ENCODE results near the gene PANX1. TPM values are rescaled to one million over a fixed set of nuclear protein-coding genes. Genes with fewer than 3 reads are reported as not detected.

PANX1 gene
- total and polyA plus RNA-seq, 2 experiments from 2014 or later: 9.5 to 40.8 TPM

- Histone ChIP-seq H2AFZ (no peak overlapping the region), H3K79me2 (replicated peaks; ENCODE audit: insufficient read depth) (peaks cover 100% of the 10 kb centered on the region), H3K36me3 (ENCODE audit: insufficient read depth) (peaks cover 13% of the 10 kb centered on the region; the same call in 1 of the 2 replicates), H3K4me2 (no peak overlapping the region), H3K4me3 (no peak overlapping the region), H4K20me1 (replicated peaks; ENCODE audit: insufficient read depth) (peaks cover 90% of the 10 kb centered on the region), H3F3A (replicated peaks; ENCODE audit: low read depth) (no peaks in the 10 kb centered on the region), H3K4me1 (ENCODE audit: insufficient read depth) (peaks cover 62% of the 10 kb centered on the region), H3K27me3 (ENCODE audit: insufficient read depth) (no peaks in the 10 kb centered on the region), H3K27ac (ENCODE audit: low read depth) (no peak overlapping the region), H3K9me2 (ENCODE audit: insufficient read depth) (no peaks in the 10 kb centered on the region)
- H3K27me3 Mint-ChIP-seq (ENCODE audit: insufficient read depth, low read depth, poor library complexity): peaks cover 6% of the 10 kb centered on the region
- peaks cover 13% of the 10 kb centered on the region for H3K36me3 Mint-ChIP-seq (ENCODE audit: low read depth)
- H3K4me3 Mint-ChIP-seq: no peak overlapping the region
- no peaks in the 10 kb centered on the region for H3K9me3 Mint-ChIP-seq
- no peak for DNase-seq (ENCODE audit: low spot score)
- no peak for TF ChIP-seq STAT1 (IDR thresholded peaks at IDR 0.05; ENCODE audit: unreplicated experiment)
- TF ChIP-seq, protein P1, sequence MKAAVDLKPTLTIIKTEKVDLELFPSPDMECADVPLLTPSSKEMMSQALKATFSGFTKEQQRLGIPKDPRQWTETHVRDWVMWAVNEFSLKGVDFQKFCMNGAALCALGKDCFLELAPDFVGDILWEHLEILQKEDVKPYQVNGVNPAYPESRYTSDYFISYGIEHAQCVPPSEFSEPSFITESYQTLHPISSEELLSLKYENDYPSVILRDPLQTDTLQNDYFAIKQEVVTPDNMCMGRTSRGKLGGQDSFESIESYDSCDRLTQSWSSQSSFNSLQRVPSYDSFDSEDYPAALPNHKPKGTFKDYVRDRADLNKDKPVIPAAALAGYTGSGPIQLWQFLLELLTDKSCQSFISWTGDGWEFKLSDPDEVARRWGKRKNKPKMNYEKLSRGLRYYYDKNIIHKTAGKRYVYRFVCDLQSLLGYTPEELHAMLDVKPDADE (IDR thresholded peaks at IDR 0.05): no peak
- TF ChIP-seq POLR2AphosphoS5 (IDR thresholded peaks at IDR 0.05; ENCODE audit: low read depth): no peak
- no peak for TF ChIP-seq EZH2phosphoT487 (IDR thresholded peaks at IDR 0.05; ENCODE audit: unreplicated experiment)
- TF ChIP-seq CREB1 (CRISPR knock-in tag; IDR thresholded peaks at IDR 0.05; ENCODE audit: low read depth): no peak
- no peak for TF ChIP-seq EZH2 (IDR thresholded peaks at IDR 0.05; ENCODE audit: low read depth, unreplicated experiment)
- no peak for TF ChIP-seq ZNF114 (CRISPR knock-in tag; IDR thresholded peaks at IDR 0.05)
- no peak for TF ChIP-seq JUNB (IDR thresholded peaks at IDR 0.05; ENCODE audit: unreplicated experiment)
- TF ChIP-seq, protein P2, sequence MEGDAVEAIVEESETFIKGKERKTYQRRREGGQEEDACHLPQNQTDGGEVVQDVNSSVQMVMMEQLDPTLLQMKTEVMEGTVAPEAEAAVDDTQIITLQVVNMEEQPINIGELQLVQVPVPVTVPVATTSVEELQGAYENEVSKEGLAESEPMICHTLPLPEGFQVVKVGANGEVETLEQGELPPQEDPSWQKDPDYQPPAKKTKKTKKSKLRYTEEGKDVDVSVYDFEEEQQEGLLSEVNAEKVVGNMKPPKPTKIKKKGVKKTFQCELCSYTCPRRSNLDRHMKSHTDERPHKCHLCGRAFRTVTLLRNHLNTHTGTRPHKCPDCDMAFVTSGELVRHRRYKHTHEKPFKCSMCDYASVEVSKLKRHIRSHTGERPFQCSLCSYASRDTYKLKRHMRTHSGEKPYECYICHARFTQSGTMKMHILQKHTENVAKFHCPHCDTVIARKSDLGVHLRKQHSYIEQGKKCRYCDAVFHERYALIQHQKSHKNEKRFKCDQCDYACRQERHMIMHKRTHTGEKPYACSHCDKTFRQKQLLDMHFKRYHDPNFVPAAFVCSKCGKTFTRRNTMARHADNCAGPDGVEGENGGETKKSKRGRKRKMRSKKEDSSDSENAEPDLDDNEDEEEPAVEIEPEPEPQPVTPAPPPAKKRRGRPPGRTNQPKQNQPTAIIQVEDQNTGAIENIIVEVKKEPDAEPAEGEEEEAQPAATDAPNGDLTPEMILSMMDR (conservative IDR thresholded peaks at IDR 0.05; ENCODE audit: low read depth in 2 of 2): no peak
- TF ChIP-seq, protein P3, sequence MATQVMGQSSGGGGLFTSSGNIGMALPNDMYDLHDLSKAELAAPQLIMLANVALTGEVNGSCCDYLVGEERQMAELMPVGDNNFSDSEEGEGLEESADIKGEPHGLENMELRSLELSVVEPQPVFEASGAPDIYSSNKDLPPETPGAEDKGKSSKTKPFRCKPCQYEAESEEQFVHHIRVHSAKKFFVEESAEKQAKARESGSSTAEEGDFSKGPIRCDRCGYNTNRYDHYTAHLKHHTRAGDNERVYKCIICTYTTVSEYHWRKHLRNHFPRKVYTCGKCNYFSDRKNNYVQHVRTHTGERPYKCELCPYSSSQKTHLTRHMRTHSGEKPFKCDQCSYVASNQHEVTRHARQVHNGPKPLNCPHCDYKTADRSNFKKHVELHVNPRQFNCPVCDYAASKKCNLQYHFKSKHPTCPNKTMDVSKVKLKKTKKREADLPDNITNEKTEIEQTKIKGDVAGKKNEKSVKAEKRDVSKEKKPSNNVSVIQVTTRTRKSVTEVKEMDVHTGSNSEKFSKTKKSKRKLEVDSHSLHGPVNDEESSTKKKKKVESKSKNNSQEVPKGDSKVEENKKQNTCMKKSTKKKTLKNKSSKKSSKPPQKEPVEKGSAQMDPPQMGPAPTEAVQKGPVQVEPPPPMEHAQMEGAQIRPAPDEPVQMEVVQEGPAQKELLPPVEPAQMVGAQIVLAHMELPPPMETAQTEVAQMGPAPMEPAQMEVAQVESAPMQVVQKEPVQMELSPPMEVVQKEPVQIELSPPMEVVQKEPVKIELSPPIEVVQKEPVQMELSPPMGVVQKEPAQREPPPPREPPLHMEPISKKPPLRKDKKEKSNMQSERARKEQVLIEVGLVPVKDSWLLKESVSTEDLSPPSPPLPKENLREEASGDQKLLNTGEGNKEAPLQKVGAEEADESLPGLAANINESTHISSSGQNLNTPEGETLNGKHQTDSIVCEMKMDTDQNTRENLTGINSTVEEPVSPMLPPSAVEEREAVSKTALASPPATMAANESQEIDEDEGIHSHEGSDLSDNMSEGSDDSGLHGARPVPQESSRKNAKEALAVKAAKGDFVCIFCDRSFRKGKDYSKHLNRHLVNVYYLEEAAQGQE (IDR thresholded peaks at IDR 0.05; ENCODE audit: unreplicated experiment): no peak
- TF ChIP-seq, protein P4, sequence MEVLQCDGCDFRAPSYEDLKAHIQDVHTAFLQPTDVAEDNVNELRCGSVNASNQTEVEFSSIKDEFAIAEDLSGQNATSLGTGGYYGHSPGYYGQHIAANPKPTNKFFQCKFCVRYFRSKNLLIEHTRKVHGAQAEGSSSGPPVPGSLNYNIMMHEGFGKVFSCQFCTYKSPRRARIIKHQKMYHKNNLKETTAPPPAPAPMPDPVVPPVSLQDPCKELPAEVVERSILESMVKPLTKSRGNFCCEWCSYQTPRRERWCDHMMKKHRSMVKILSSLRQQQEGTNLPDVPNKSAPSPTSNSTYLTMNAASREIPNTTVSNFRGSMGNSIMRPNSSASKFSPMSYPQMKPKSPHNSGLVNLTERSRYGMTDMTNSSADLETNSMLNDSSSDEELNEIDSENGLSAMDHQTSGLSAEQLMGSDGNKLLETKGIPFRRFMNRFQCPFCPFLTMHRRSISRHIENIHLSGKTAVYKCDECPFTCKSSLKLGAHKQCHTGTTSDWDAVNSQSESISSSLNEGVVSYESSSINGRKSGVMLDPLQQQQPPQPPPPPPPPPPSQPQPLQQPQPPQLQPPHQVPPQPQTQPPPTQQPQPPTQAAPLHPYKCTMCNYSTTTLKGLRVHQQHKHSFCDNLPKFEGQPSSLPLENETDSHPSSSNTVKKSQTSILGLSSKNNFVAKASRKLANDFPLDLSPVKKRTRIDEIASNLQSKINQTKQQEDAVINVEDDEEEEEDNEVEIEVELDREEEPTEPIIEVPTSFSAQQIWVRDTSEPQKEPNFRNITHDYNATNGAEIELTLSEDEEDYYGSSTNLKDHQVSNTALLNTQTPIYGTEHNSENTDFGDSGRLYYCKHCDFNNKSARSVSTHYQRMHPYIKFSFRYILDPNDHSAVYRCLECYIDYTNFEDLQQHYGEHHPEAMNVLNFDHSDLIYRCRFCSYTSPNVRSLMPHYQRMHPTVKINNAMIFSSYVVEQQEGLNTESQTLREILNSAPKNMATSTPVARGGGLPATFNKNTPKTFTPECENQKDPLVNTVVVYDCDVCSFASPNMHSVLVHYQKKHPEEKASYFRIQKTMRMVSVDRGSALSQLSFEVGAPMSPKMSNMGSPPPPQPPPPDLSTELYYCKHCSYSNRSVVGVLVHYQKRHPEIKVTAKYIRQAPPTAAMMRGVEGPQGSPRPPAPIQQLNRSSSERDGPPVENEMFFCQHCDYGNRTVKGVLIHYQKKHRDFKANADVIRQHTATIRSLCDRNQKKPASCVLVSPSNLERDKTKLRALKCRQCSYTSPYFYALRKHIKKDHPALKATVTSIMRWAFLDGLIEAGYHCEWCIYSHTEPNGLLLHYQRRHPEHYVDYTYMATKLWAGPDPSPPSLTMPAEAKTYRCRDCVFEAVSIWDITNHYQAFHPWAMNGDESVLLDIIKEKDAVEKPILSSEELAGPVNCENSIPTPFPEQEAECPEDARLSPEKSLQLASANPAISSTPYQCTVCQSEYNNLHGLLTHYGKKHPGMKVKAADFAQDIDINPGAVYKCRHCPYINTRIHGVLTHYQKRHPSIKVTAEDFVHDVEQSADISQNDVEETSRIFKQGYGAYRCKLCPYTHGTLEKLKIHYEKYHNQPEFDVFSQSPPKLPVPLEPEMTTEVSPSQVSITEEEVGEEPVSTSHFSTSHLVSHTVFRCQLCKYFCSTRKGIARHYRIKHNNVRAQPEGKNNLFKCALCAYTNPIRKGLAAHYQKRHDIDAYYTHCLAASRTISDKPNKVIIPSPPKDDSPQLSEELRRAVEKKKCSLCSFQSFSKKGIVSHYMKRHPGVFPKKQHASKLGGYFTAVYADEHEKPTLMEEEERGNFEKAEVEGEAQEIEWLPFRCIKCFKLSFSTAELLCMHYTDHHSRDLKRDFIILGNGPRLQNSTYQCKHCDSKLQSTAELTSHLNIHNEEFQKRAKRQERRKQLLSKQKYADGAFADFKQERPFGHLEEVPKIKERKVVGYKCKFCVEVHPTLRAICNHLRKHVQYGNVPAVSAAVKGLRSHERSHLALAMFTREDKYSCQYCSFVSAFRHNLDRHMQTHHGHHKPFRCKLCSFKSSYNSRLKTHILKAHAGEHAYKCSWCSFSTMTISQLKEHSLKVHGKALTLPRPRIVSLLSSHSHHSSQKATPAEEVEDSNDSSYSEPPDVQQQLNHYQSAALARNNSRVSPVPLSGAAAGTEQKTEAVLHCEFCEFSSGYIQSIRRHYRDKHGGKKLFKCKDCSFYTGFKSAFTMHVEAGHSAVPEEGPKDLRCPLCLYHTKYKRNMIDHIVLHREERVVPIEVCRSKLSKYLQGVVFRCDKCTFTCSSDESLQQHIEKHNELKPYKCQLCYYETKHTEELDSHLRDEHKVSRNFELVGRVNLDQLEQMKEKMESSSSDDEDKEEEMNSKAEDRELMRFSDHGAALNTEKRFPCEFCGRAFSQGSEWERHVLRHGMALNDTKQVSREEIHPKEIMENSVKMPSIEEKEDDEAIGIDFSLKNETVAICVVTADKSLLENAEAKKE (CRISPR knock-in tag; IDR thresholded peaks at IDR 0.05): no peak
- no peak for TF ChIP-seq NANOG (IDR thresholded peaks at IDR 0.05; ENCODE audit: borderline replicate concordance)
- TF ChIP-seq ZNF331 (CRISPR knock-in tag; IDR thresholded peaks at IDR 0.05; ENCODE audit: low read depth): no peak
- H3K4me1 Mint-ChIP-seq: peaks cover 75% of the 10 kb centered on the region
- no peak overlapping the region for H3K27ac Mint-ChIP-seq
- ATAC-seq: no peak
Observed at GRCh38 chr11:94150056-94150455, 21.4 kb downstream of the PANX1 start.

Data from GM23338 (cell line).